Breast epithelium (tissue), 3 donors: ENCODE measurements around the gene ANKS1B.

Experiments
- POLR2A ChIP-seq: fragments of 450-650 bp; IDR thresholded peaks from one replicate; pipeline ENCODE4 v1.6.1; 2016; ENCODE audit warnings: antibody characterized with exemption, mild to moderate bottlenecking, moderate library complexity
- POLR2AphosphoS5 ChIP-seq, 3 donors: sonication (generic); formaldehyde crosslinking; IDR thresholded peaks; one replicate each; pipeline ENCODE4 v1.6.1; 2017; ENCODE audit warnings: antibody characterized with exemption in 3 of 3
- TF ChIP-seq, protein P1 (sequence below), 3 donors: fragments of 450-650 bp; IDR thresholded peaks; one replicate each; pipeline ENCODE4 v1.5.1; 2016 to 2017; ENCODE audit warnings: antibody characterized with exemption in 3 of 3, mild to moderate bottlenecking in 3 of 3, moderate library complexity in 3 of 3

- TF ChIP-seq POLR2AphosphoS5 (IDR thresholded peaks at IDR 0.05) (no peak), POLR2A (no peak)
- TF ChIP-seq, protein P1, sequence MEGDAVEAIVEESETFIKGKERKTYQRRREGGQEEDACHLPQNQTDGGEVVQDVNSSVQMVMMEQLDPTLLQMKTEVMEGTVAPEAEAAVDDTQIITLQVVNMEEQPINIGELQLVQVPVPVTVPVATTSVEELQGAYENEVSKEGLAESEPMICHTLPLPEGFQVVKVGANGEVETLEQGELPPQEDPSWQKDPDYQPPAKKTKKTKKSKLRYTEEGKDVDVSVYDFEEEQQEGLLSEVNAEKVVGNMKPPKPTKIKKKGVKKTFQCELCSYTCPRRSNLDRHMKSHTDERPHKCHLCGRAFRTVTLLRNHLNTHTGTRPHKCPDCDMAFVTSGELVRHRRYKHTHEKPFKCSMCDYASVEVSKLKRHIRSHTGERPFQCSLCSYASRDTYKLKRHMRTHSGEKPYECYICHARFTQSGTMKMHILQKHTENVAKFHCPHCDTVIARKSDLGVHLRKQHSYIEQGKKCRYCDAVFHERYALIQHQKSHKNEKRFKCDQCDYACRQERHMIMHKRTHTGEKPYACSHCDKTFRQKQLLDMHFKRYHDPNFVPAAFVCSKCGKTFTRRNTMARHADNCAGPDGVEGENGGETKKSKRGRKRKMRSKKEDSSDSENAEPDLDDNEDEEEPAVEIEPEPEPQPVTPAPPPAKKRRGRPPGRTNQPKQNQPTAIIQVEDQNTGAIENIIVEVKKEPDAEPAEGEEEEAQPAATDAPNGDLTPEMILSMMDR (IDR thresholded peaks at IDR 0.05): no peak
Observed at GRCh38 chr12:99339663-99340062, 645.1 kb downstream of the ANKS1B start.
